Nephron progenitor cell (in vitro differentiated cells): ENCODE results near the gene RDH5.

ENCODE experiments used
- DNase-seq: peaks from one replicate; pipeline ENCODE4 v3.0.0; 2021
- H3K27ac Mint-ChIP-seq: 2 replicates; pipeline ENCODE4 v1.8.0; 2021; ENCODE audit warnings: mild to moderate bottlenecking, moderate library complexity, mixed read lengths
- H3K27me3 Mint-ChIP-seq: 2 replicates; pipeline ENCODE4 v1.8.0; 2021; ENCODE audit warnings: mild to moderate bottlenecking, low read depth, mixed read lengths; ENCODE audit not compliant: poor library complexity
- H3K36me3 Mint-ChIP-seq: 2 replicates; pipeline ENCODE4 v1.8.0; 2021; ENCODE audit warnings: low read depth, mixed read lengths
- H3K4me1 Mint-ChIP-seq: 2 replicates; pipeline ENCODE4 v1.8.0; 2021; ENCODE audit warnings: mixed read lengths
- H3K4me3 Mint-ChIP-seq: 2 replicates; pipeline ENCODE4 v1.8.0; 2021; ENCODE audit warnings: mild to moderate bottlenecking, moderate library complexity, mixed read lengths
- H3K9me3 Mint-ChIP-seq: 2 replicates; pipeline ENCODE4 v1.8.0; 2021; ENCODE audit warnings: mild to moderate bottlenecking, moderate library complexity, mixed read lengths
- CTCF ChIP-seq: fragments of 200-600 bp; sonication (generic); IDR thresholded peaks from 2 replicates; pipeline ENCODE4 v1.5.0; 2021; ENCODE audit warnings: antibody characterized with exemption

The RDH5 gene

GRCh38 chr12:55743406-55744339 lies 23.5 kb downstream of the RDH5 start:
- Mint-ChIP-seq H3K36me3 (peaks cover 16% of the 10 kb centered on the region), H3K9me3 (no peaks in the 10 kb centered on the region), H3K27me3 (peaks cover 3% of the 10 kb centered on the region), H3K27ac (peak overlapping the region; percentile 99), H3K4me3 (peak overlapping the region; percentile 97), H3K4me1 (peaks cover 68% of the 10 kb centered on the region)
- TF ChIP-seq CTCF, result no peak
- DNase-seq, result peak; percentile 32

GRCh38 chr12:55744340-55745030 lies 24.3 kb downstream of the RDH5 start:
- peak; percentile 40 for DNase-seq
- Mint-ChIP-seq H3K36me3 (peaks cover 24% of the 10 kb centered on the region), H3K9me3 (no peaks in the 10 kb centered on the region), H3K27me3 (peaks cover 3% of the 10 kb centered on the region), H3K4me1 (peaks cover 70% of the 10 kb centered on the region), H3K4me3 (peak overlapping the region; percentile 97), H3K27ac (peak overlapping the region; percentile 99)
- no peak for TF ChIP-seq CTCF

- Mint-ChIP-seq H3K27me3 (peaks cover 3% of the 10 kb centered on the region), H3K27ac (peak overlapping the region; percentile 99), H3K4me1 (peaks cover 74% of the 10 kb centered on the region), H3K36me3 (peaks cover 35% of the 10 kb centered on the region), H3K4me3 (peak overlapping the region; percentile 97), H3K9me3 (no peaks in the 10 kb centered on the region)
- TF ChIP-seq CTCF, result no peak
- peak; percentile 85 for DNase-seq
These were observed 25.4 kb downstream of the RDH5 start for GRCh38 chr12:55745361-55746173.

- Mint-ChIP-seq H3K27me3 (peaks cover 3% of the 10 kb centered on the region), H3K4me1 (peaks cover 74% of the 10 kb centered on the region), H3K4me3 (peak overlapping the region; percentile 97), H3K27ac (peak overlapping the region; percentile 94), H3K36me3 (peaks cover 43% of the 10 kb centered on the region), H3K9me3 (no peaks in the 10 kb centered on the region)
- no peak for TF ChIP-seq CTCF
- DNase-seq, result no peak
These were observed 26.1 kb downstream of the RDH5 start for GRCh38 chr12:55746174-55746912.

GRCh38 chr12:55746913-55747231 lies 26.7 kb downstream of the RDH5 start:
- H3K27ac Mint-ChIP-seq, result peak overlapping the region; percentile 94

More at GRCh38 chr12:55746913-55747231, 26.7 kb downstream of the RDH5 start:
- DNase-seq, result no peak
- peaks cover 48% of the 10 kb centered on the region for H3K36me3 Mint-ChIP-seq
- no peak for TF ChIP-seq CTCF
- H3K9me3 Mint-ChIP-seq, result no peaks in the 10 kb centered on the region
- peaks cover 70% of the 10 kb centered on the region for H3K4me1 Mint-ChIP-seq
- peak overlapping the region; percentile 97 for H3K4me3 Mint-ChIP-seq
- H3K27me3 Mint-ChIP-seq, result peaks cover 3% of the 10 kb centered on the region
